GM18951 (cell line): ENCODE results near the gene OPRM1.

ENCODE experiments used
- POLR2A ChIP-seq: IDR thresholded peaks from 4 replicates; pipeline ENCODE4 v1.6.1; 2011; ENCODE audit warnings: mild to moderate bottlenecking; ENCODE audit not compliant: insufficient read length, insufficient read depth; ENCODE audit errors: extremely low read depth
- in situ Hi-C: fragments of 300-500 bp; cut with MboI; formaldehyde crosslinking; loops from one replicate; pipeline ENCODE4 v1.12.0; 2022; ENCODE audit warnings: low sequenced_read_pairs, mixed read lengths, inconsistent platforms; ENCODE audit not compliant: unreplicated experiment

The OPRM1 gene

GRCh38 chr6:154210678-154211077 is 171.6 kb downstream of the OPRM1 start:
- in situ Hi-C loops, result no loop called here
- TF ChIP-seq POLR2A, result no peak

GRCh38 chr6:154213782-154214181 is 174.7 kb downstream of the OPRM1 start:
- TF ChIP-seq POLR2A, result peak; percentile 16

GRCh38 chr6:154218301-154218700 is 179.3 kb downstream of the OPRM1 start:
- TF ChIP-seq POLR2A, result no peak
- in situ Hi-C loops, result no loop called here

More at GRCh38 chr6:154213782-154214181, 174.7 kb downstream of the OPRM1 start:
- in situ Hi-C loops, result no loop called here

DNA sequence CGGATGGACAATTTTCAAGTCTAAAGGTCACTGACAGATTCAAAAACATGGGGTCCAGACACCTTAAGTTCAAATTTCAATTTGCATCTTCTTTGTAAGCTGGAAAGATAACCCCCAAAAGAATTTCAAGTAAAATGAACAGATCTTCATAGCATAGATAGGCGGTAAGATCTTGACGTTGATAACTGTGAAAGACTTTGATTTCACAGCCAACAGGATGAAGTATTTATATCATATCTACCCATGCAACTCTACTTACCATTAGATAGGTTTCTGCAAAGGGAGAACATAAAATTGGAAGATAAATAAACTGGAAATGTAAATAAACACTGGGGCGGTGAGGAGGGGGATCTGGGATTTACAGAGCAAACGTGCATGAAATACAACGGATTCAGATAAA is 179.7 kb downstream of the OPRM1 start:
- in situ Hi-C loops, result no loop called here
- TF ChIP-seq POLR2A, result no peak

DNA sequence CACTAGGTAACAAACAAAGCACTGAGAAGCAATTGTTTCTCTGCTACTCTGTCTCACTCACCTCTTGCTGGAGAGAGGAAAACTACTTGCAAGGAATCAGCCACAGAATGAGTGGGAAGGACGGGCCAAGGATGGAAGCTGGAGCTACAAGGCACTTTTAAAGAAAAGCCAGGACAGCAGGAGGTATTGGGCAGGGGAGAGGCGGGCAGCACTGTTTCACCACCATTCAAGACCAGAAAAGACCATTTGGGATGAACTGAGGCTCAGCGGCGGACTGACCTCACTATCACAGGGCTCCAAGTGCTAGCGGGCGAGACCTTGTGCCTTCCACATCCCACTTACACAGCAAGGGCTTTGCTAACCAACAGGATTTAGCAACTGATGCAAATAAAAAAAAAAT is 180.2 kb downstream of the OPRM1 start:
- in situ Hi-C loops, result no loop called here
- no peak for TF ChIP-seq POLR2A

GRCh38 chr6:154222716-154223115 is 183.7 kb downstream of the OPRM1 start:
- in situ Hi-C loops, result no loop called here

GRCh38 chr6:154223296-154223695 is 184.3 kb downstream of the OPRM1 start:
- in situ Hi-C loops, result no loop called here
- TF ChIP-seq POLR2A, result no peak

More at GRCh38 chr6:154222716-154223115, 183.7 kb downstream of the OPRM1 start:
- no peak for TF ChIP-seq POLR2A

- no peak for TF ChIP-seq POLR2A
Observed at GRCh38 chr6:154226461-154226860, 187.4 kb downstream of the OPRM1 start.

GRCh38 chr6:154227862-154228520 is 189.0 kb downstream of the OPRM1 start:
- no peak for TF ChIP-seq POLR2A
- in situ Hi-C loops, result no loop called here

More at GRCh38 chr6:154226461-154226860, 187.4 kb downstream of the OPRM1 start:
- in situ Hi-C loops, result no loop called here

DNA sequence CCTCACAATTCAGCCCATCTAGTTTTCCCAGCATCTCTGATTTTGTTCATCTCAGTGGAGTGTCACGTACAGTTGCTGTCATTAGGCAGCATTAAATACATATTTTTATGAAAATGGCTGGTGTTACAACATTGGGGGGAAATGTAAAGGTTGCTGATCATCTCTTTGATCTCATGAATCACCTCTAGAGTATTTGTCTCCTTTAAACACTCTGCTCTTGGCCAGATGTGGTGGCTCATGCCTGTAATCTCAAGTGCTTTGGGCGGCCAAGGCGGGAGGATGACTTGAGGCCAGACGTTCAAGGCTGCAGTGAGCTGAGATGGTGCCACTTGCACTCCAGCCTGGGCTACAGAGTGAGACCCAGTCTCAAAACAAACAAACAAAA is 189.5 kb downstream of the OPRM1 start:
- no peak for TF ChIP-seq POLR2A
- in situ Hi-C loops, result no loop called here

DNA sequence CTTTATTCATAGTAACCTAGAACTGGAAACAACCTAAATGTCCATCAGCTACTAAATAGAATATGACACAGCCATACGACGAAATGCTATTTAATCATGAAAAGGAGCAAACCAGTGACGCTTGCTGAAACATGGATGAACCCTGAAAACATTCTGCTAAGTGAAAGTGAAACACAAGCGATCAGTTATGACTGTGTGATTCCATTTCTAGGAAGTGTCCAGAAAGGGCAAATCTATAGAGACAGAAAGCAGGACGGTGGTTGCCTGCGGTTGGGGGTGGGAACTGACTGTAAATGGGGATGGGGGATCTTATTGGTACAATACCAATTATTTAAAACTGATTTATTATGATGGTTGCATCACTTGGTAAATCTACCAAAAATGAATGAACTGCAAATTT is 190.7 kb downstream of the OPRM1 start:
- in situ Hi-C loops, result no loop called here
- TF ChIP-seq POLR2A, result no peak

DNA sequence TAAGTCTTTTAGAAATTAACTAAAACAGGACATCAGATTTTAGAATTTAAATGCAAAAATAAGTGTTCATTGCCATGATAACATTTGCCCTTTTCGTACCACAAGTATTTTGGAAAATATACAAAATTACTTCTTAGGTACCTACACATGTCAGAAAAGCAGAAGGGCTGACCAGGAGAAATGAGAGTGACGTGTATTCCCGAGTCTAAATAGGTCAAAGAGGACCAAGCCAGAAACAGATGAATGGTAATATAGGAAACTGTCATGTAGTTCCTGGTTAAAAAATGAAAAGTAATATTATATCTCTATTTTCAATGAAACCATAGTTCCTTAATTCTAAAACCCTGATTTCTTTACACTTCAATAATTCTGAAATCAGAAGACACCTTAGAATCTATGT is 191.4 kb downstream of the OPRM1 start:
- in situ Hi-C loops, result no loop called here
- TF ChIP-seq POLR2A, result no peak

GRCh38 chr6:154230910-154231595 is 192.0 kb downstream of the OPRM1 start:
- in situ Hi-C loops, result no loop called here
- TF ChIP-seq POLR2A, result no peak
